Neural crest cell (in vitro differentiated cells): ENCODE measurements around the gene RAB33B. TPM values are rescaled to one million over a fixed set of nuclear protein-coding genes. Genes with fewer than 3 reads are reported as not detected.

Experiments used
- DNase-seq: peaks from one replicate; pipeline ENCODE4 v3.0.0; 2021; ENCODE audit warnings: low read depth, mixed read lengths, low spot score
- H3K27ac Mint-ChIP-seq: one replicate; pipeline ENCODE4 v1.8.0; 2021; ENCODE audit warnings: mild to moderate bottlenecking, mixed read lengths; ENCODE audit not compliant: unreplicated experiment
- H3K27me3 Mint-ChIP-seq: 2 replicates; pipeline ENCODE4 v1.8.0; 2021; ENCODE audit warnings: low read depth, mild to moderate bottlenecking, mixed read lengths
- H3K36me3 Mint-ChIP-seq: 2 replicates; pipeline ENCODE4 v1.8.0; 2021; ENCODE audit warnings: low read depth, mild to moderate bottlenecking, mixed read lengths
- H3K4me1 Mint-ChIP-seq: 2 replicates; pipeline ENCODE4 v1.8.0; 2021; ENCODE audit warnings: mixed read lengths
- H3K4me3 Mint-ChIP-seq: one replicate; pipeline ENCODE4 v1.8.0; 2021; ENCODE audit warnings: mild to moderate bottlenecking, mixed read lengths
- H3K9me3 Mint-ChIP-seq: 2 replicates; pipeline ENCODE4 v1.8.0; 2021; ENCODE audit warnings: mixed read lengths
- CTCF ChIP-seq: fragments of 200-600 bp; sonication (generic); conservative IDR thresholded peaks from 2 replicates; pipeline ENCODE4 v1.5.0; 2021; ENCODE audit warnings: antibody characterized with exemption, mild to moderate bottlenecking
- total RNA-seq: library from RNA; stranded (reverse); gene quantifications from 2 replicates; pipeline ENCODE4 v1.2.1, GENCODE V29; 2021

RAB33B gene
- total RNA-seq, 1 donor from 2014 or later, result 7.0 TPM

GRCh38 chr4:139509727-139510410 is 55.9 kb downstream of the RAB33B start:
- no peak for DNase-seq
- Mint-ChIP-seq H3K36me3 (peaks cover 3% of the 10 kb centered on the region), H3K4me3 (no peak overlapping the region), H3K27ac (no peak overlapping the region), H3K4me1 (no peaks in the 10 kb centered on the region), H3K27me3 (no peaks in the 10 kb centered on the region), H3K9me3 (no peaks in the 10 kb centered on the region)
- peak; percentile 38 for TF ChIP-seq CTCF

GRCh38 chr4:139511320-139511719 is 57.4 kb downstream of the RAB33B start:
- Mint-ChIP-seq H3K36me3 (peaks cover 6% of the 10 kb centered on the region), H3K27ac (no peak overlapping the region), H3K4me3 (no peak overlapping the region), H3K27me3 (no peaks in the 10 kb centered on the region), H3K9me3 (no peaks in the 10 kb centered on the region), H3K4me1 (no peaks in the 10 kb centered on the region)
- no peak for DNase-seq
- no peak for TF ChIP-seq CTCF

GRCh38 chr4:139514382-139515059 is 60.6 kb downstream of the RAB33B start:
- H3K36me3 Mint-ChIP-seq, result peaks cover 16% of the 10 kb centered on the region
- H3K4me1 Mint-ChIP-seq, result no peaks in the 10 kb centered on the region
- no peak for TF ChIP-seq CTCF
- H3K9me3 Mint-ChIP-seq, result no peaks in the 10 kb centered on the region
- no peaks in the 10 kb centered on the region for H3K27me3 Mint-ChIP-seq
- H3K4me3 Mint-ChIP-seq, result no peak overlapping the region
- DNase-seq, result no peak
- H3K27ac Mint-ChIP-seq, result no peak overlapping the region

- H3K9me3 Mint-ChIP-seq, result no peaks in the 10 kb centered on the region
- no peaks in the 10 kb centered on the region for H3K27me3 Mint-ChIP-seq
- H3K4me1 Mint-ChIP-seq, result peaks cover 3% of the 10 kb centered on the region
- H3K36me3 Mint-ChIP-seq, result peaks cover 16% of the 10 kb centered on the region
- no peak for DNase-seq
- no peak overlapping the region for H3K4me3 Mint-ChIP-seq
- H3K27ac Mint-ChIP-seq, result no peak overlapping the region
- TF ChIP-seq CTCF, result no peak
Measured at GRCh38 chr4:139515531-139515958, 61.6 kb downstream of the RAB33B start.

- no peak for TF ChIP-seq CTCF
- H3K4me1 Mint-ChIP-seq, result peaks cover 42% of the 10 kb centered on the region
- peaks cover 14% of the 10 kb centered on the region for H3K36me3 Mint-ChIP-seq
- H3K9me3 Mint-ChIP-seq, result no peaks in the 10 kb centered on the region
- H3K27me3 Mint-ChIP-seq, result no peaks in the 10 kb centered on the region
- peak overlapping the region; percentile 89 for H3K27ac Mint-ChIP-seq
- no peak for DNase-seq
- H3K4me3 Mint-ChIP-seq, result peak overlapping the region; percentile 10
Measured at GRCh38 chr4:139521754-139522401, 68.0 kb downstream of the RAB33B start.
